VCaP (cell line): Measurements from ENCODE around the gene HRCT1.

Experiments used
- H3K27ac ChIP-seq: fragments of 450-650 bp; 2 replicates; pipeline ENCODE4 v1.5.1; 2017
- CTCF ChIP-seq: fragments of 450-650 bp; conservative IDR thresholded peaks from 2 replicates; pipeline ENCODE4 v1.5.1; 2017; ENCODE audit warnings: mild to moderate bottlenecking, moderate library complexity

Gene HRCT1

GRCh38 chr9:35935261-35935660 lies 29.3 kb downstream of the HRCT1 start:
- no peak for TF ChIP-seq CTCF
- no peak overlapping the region for H3K27ac ChIP-seq

GRCh38 chr9:35935755-35936509 lies 29.9 kb downstream of the HRCT1 start:
- H3K27ac ChIP-seq = no peak overlapping the region

GRCh38 chr9:35937227-35937626 lies 31.2 kb downstream of the HRCT1 start:
- no peak for TF ChIP-seq CTCF

More at GRCh38 chr9:35935755-35936509, 29.9 kb downstream of the HRCT1 start:
- TF ChIP-seq CTCF = no peak

GRCh38 chr9:35938474-35939356 lies 32.7 kb downstream of the HRCT1 start:
- no peak for TF ChIP-seq CTCF
- no peak overlapping the region for H3K27ac ChIP-seq

More at GRCh38 chr9:35937227-35937626, 31.2 kb downstream of the HRCT1 start:
- H3K27ac ChIP-seq = no peak overlapping the region

GRCh38 chr9:35939679-35940250 lies 33.8 kb downstream of the HRCT1 start:
- no peak for TF ChIP-seq CTCF
- no peak overlapping the region for H3K27ac ChIP-seq

GRCh38 chr9:35940458-35941407 lies 34.7 kb downstream of the HRCT1 start:
- no peak overlapping the region for H3K27ac ChIP-seq
- TF ChIP-seq CTCF = no peak
